ENCODE results near the gene RAET1G. TPM values are rescaled to one million over a fixed set of nuclear protein-coding genes. Genes with fewer than 3 reads are reported as not detected.

RAET1G gene
- total RNA-seq, 2 donors from 2014 or later: 4.4 TPM; not detected in 1

DNA sequence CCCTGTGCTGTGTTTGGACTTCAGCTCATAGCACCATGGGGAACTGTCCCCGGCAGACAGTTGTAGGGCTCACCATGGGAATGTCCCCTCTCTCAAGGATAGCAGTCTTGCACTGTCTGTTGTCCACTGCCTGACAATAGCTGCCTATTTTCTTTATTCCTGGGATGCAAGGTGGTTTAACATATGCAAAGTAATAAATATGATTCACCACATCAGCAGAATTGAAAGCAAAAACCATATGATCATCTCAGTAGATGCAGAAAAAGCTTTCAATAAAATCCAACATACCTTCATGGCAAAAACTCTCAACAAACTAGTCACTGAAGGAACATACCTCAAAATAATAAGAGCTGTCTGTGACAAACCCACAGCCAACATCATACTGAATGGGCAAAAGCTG lies 45.3 kb downstream of the RAET1G start:
- Histone ChIP-seq H3K4me3 (no peak overlapping the region), H3K27ac (no peak overlapping the region), H3K36me3 (no peaks in the 10 kb centered on the region), H3K4me1 (replicated peaks) (no peaks in the 10 kb centered on the region), H3K9me3 (no peaks in the 10 kb centered on the region), H3K27me3 (replicated peaks; ENCODE audit: insufficient read depth) (no peaks in the 10 kb centered on the region)
- TF ChIP-seq POLR2A (IDR thresholded peaks at IDR 0.05): no peak
- TF ChIP-seq POLR2AphosphoS5 (IDR thresholded peaks at IDR 0.05): no peak
- no peak for TF ChIP-seq CTCF (IDR thresholded peaks at IDR 0.05)
- intact Hi-C loops (cut with DNase I): no loop called here
- no peak for DNase-seq (ENCODE audit: low spot score)
- 88% methylated on average over 1 of the region's 1 CpG for WGBS

DNA sequence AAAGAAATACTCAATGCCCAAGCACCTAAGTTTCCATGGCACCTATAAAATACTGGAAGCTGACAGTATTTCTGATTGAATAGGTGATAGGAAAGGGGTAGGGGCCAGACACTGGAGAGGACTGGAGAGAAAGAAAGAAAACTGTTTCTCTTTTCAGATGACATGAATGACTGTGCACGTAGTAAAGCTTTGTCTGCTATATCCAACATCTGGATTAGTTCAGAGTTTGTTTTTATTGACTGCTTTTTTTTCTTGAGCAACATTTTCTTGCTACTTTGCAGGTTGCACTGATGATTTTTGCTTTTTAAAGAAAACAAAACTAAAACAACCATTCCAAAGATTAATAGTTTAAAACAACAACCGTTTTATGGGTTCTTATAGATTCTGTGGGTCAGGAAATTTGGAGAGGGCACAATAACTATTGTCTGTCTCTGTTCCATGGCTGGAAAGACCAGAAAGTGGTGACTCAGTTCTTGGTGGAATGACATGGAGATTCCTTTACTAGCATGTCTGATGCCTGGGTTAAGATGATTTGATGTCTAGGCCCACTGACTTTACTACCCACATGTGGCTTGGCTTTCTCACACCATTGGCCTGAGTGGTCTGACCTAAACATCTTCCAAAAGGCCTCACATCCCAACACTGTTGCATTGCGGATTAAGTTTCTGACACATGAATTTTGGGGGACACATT lies 46.5 kb downstream of the RAET1G start:
- Histone ChIP-seq H3K9me3 (no peaks in the 10 kb centered on the region), H3K36me3 (no peaks in the 10 kb centered on the region), H3K27me3 (replicated peaks; ENCODE audit: insufficient read depth) (no peaks in the 10 kb centered on the region), H3K4me1 (replicated peaks) (no peaks in the 10 kb centered on the region), H3K4me3 (no peak overlapping the region), H3K27ac (no peak overlapping the region)
- TF ChIP-seq CTCF (IDR thresholded peaks at IDR 0.05): no peak
- no peak for TF ChIP-seq POLR2A (IDR thresholded peaks at IDR 0.05)
- TF ChIP-seq POLR2AphosphoS5 (IDR thresholded peaks at IDR 0.05): no peak
- intact Hi-C loops (cut with DNase I): no loop called here
- DNase-seq (ENCODE audit: low spot score): no peak
- WGBS: 70% methylated on average over 3 of the region's 3 CpGs

DNA sequence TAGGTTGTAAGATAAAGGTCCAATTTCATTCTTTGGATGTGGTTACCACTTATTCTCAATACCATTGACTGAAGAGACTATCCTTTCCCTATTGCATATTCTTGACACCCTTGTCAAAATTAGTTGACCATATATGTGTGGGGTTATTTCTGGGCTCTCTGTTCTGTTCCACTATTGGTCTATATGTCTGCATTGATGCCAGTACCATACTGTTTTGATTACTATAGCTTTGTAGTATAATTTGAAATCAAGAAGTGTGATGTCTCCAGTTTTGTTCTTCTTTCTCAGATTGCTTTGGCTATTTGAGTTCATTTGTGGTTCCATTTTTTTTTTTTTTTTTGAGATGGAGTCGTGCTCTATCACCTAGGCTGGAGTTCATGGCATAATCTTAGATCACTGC lies 50.7 kb downstream of the RAET1G start:
- no peak for DNase-seq (ENCODE audit: low spot score)
- TF ChIP-seq POLR2AphosphoS5 (IDR thresholded peaks at IDR 0.05): no peak
- TF ChIP-seq POLR2A (IDR thresholded peaks at IDR 0.05): no peak
- no peak for TF ChIP-seq CTCF (IDR thresholded peaks at IDR 0.05)
- Histone ChIP-seq H3K36me3 (no peaks in the 10 kb centered on the region), H3K4me1 (replicated peaks) (no peaks in the 10 kb centered on the region), H3K4me3 (no peak overlapping the region), H3K9me3 (no peaks in the 10 kb centered on the region), H3K27me3 (replicated peaks; ENCODE audit: insufficient read depth) (no peaks in the 10 kb centered on the region), H3K27ac (no peak overlapping the region)
- WGBS: 100% methylated on average over 1 of the region's 1 CpG
- intact Hi-C loops (cut with DNase I): no loop called here

DNA sequence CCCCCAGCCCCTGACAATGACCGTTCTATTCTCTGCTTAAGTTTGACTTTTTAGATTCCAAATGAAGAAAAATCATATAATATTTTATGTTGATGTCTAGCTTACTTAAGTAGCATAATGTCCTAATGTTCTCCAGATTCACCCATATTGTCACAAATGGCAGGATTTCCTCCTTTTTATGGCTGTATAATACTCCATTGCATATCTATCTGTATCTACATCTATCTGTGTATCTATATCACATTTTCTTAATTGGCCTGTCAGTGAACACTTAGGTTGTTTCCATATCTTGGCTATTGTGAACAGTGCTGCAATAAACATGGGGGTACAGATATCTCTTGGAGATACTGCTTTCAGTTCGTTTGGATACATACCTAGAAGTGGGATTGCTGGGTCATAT lies 51.7 kb downstream of the RAET1G start:
- no peak overlapping the region for H3K27ac ChIP-seq
- no peaks in the 10 kb centered on the region for H3K4me1 ChIP-seq (replicated peaks)
- 91% methylated on average over 2 of the region's 2 CpGs for WGBS
- no peaks in the 10 kb centered on the region for H3K36me3 ChIP-seq
- intact Hi-C loops (cut with DNase I): no loop called here
- no peak for DNase-seq (ENCODE audit: low spot score)
- TF ChIP-seq POLR2A (IDR thresholded peaks at IDR 0.05): no peak
- TF ChIP-seq CTCF (IDR thresholded peaks at IDR 0.05): no peak
- no peak for TF ChIP-seq POLR2AphosphoS5 (IDR thresholded peaks at IDR 0.05)
- no peak overlapping the region for H3K4me3 ChIP-seq
- no peaks in the 10 kb centered on the region for H3K27me3 ChIP-seq (replicated peaks; ENCODE audit: insufficient read depth)
- no peaks in the 10 kb centered on the region for H3K9me3 ChIP-seq

GRCh38 chr6:149869275-149869892 lies 53.5 kb downstream of the RAET1G start:
- DNase-seq (ENCODE audit: low spot score): no peak
- intact Hi-C loops (cut with DNase I): loop anchor here (10.0 kb wide), 2 partner anchors 145 to 305 kb away; partner anchors contain the start of gene GINM1
- Histone ChIP-seq H3K27ac (no peak overlapping the region), H3K4me1 (replicated peaks) (no peaks in the 10 kb centered on the region), H3K36me3 (no peaks in the 10 kb centered on the region), H3K4me3 (no peak overlapping the region), H3K27me3 (replicated peaks; ENCODE audit: insufficient read depth) (no peaks in the 10 kb centered on the region), H3K9me3 (no peaks in the 10 kb centered on the region)
- TF ChIP-seq POLR2AphosphoS5 (IDR thresholded peaks at IDR 0.05) (no peak), POLR2A (IDR thresholded peaks at IDR 0.05) (no peak), CTCF (IDR thresholded peaks at IDR 0.05) (no peak)
- 76% methylated on average over 10 of the region's 10 CpGs for WGBS
